ENCODE data around the gene RUFY1. TPM values are rescaled to one million over a fixed set of nuclear protein-coding genes. Genes with fewer than 3 reads are reported as not detected.

Gene RUFY1
- total RNA-seq, 1 experiment from 2014 or later = 45.7 TPM

DNA sequence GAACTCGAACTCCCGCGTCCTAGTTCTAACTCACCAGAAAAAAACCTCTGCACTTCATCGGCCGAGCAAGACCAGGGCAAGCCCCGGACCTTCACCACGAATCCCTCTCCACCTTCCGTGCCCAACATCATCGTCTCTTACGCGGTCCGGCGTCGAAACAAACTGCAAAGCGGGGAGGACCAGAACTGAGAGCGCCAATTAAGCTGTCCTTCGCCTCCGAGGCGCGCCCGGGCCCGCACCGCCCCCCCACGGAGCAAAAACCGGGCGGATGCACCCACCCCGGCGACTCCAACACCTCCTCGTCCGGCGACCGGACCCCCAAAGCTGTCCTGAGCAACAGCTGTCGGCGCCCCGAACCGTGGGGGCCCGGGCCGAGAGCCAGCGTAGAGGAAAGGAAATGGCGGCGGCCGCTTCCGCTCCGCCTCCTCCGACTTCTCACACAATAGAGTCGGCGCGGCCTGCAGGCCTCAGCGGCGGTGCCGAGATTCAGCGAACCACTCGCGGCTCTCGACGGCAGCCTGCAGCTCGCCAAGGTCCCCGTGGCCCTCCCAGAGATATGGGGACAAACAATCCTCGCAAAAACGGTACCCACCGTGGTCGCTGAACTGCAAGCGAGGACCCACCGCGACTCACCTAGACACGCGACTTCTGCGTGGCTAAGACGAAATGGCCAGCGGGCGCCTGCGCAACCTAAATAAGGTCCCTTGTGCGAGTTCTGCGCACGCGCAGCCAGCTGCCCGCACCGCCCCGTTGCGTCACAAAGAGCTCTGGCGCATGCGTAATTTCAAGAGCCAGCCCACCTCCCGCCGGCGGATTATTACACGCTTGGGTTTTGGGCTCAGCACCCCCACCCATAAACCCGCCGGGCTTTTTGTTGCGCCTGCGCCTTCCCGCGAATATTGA lies 72.9 kb downstream of the RUFY1 start, which contains the start of gene HNRNPH1:
TSS of gene HNRNPH1 (minus strand) at position 669 of the 903 bp plus-strand sequence. CDS start at position 131, 538 bp downstream.
- Mint-ChIP-seq H3K36me3 (ENCODE audit: insufficient read depth in 1 of 3, low read depth in 3 of 3) (peaks cover 41 to 52% (median 50%) of the 10 kb centered on the region in 3 experiments), H3K4me3 (peak within 1 kb of the TSS; percentile 93 to 98), H3K27ac (peak within 1 kb of the TSS; percentile 99 to 100 (median 99)), H3K27me3 (ENCODE audit: low read depth) (peaks cover 3% of the 10 kb centered on the region; the same call in 1 of the 2 replicates), H3K4me1 (peaks cover 37 to 41% of the 10 kb centered on the region in 2 experiments), H3K9me3 (peaks cover 2 to 3% of the 10 kb centered on the region in 2 experiments; a peak in 3 of 5 replicates)
- H3K4ac ChIP-seq (ENCODE audit: low read depth, low read length) = peak within 1 kb of the TSS; percentile 97
- no CpG with 5 or more reads among the region's 92 CpGs for WGBS (ENCODE audit: extremely low coverage, insufficient read length, low lambda C conversion rate)
- H3K4me1 ChIP-seq (ENCODE audit: insufficient read depth, low read length) = peaks cover 7% of the 10 kb centered on the region
- peaks cover 27% of the 10 kb centered on the region for H3K79me2 ChIP-seq (ENCODE audit: insufficient read depth, low read length)
- H4K20me1 ChIP-seq (ENCODE audit: control insufficient read depth, insufficient read depth, insufficient read length) = no peaks in the 10 kb centered on the region
- no peaks in the 10 kb centered on the region for H3K27me3 ChIP-seq (ENCODE audit: insufficient read depth, low read length)
- peak; percentile 95 for DNase-seq
- H4K8ac ChIP-seq (replicated peaks; ENCODE audit: insufficient read length, low read depth, low read length) = peak within 1 kb of the TSS; percentile 94
- peaks cover 9% of the 10 kb centered on the region for H3K23me2 ChIP-seq (ENCODE audit: insufficient read length, low read depth, low read length, poor library complexity, severe bottlenecking)
- peak within 1 kb of the TSS; percentile 43 for H2BK12ac ChIP-seq (ENCODE audit: insufficient read length, low read depth, low read length)
- no peak within 1 kb of the TSS for H3K23ac ChIP-seq (ENCODE audit: insufficient read length, low read depth, low read length)
- H2BK5ac ChIP-seq (ENCODE audit: insufficient read length, low read length) = peak within 1 kb of the TSS; percentile 93
- peak within 1 kb of the TSS; percentile 88 for H3K27ac ChIP-seq (ENCODE audit: insufficient read length, low read depth, low read length)
- H3K9ac ChIP-seq (ENCODE audit: extremely low read depth, insufficient read length, low read length) = peak within 1 kb of the TSS; percentile 100
- peak within 1 kb of the TSS; percentile 99 for H3K56ac ChIP-seq (ENCODE audit: insufficient read length, low read depth, low read length)
- peak within 1 kb of the TSS; percentile 94 for H4K5ac ChIP-seq (ENCODE audit: insufficient read length, low read depth, low read length)
- H2BK15ac ChIP-seq (ENCODE audit: low read depth, low read length) = no peak within 1 kb of the TSS
- peak within 1 kb of the TSS; percentile 91 for H3K4me2 ChIP-seq (ENCODE audit: insufficient read depth, insufficient read length, low read length)
- no peaks in the 10 kb centered on the region for H3K9me3 ChIP-seq (ENCODE audit: control insufficient read depth, low read depth, low read length)
- H2AK5ac ChIP-seq (ENCODE audit: insufficient read length, low read length) = peak within 1 kb of the TSS; percentile 87
- TF ChIP-seq, protein P1, sequence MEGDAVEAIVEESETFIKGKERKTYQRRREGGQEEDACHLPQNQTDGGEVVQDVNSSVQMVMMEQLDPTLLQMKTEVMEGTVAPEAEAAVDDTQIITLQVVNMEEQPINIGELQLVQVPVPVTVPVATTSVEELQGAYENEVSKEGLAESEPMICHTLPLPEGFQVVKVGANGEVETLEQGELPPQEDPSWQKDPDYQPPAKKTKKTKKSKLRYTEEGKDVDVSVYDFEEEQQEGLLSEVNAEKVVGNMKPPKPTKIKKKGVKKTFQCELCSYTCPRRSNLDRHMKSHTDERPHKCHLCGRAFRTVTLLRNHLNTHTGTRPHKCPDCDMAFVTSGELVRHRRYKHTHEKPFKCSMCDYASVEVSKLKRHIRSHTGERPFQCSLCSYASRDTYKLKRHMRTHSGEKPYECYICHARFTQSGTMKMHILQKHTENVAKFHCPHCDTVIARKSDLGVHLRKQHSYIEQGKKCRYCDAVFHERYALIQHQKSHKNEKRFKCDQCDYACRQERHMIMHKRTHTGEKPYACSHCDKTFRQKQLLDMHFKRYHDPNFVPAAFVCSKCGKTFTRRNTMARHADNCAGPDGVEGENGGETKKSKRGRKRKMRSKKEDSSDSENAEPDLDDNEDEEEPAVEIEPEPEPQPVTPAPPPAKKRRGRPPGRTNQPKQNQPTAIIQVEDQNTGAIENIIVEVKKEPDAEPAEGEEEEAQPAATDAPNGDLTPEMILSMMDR (conservative IDR thresholded peaks at IDR 0.05) = no peak; the same call in 2 of the 3 replicates
- H2BK120ac ChIP-seq (ENCODE audit: low read depth, low read length, poor library complexity, severe bottlenecking) = peak within 1 kb of the TSS; percentile 97
- peak within 1 kb of the TSS; percentile 98 for H3K14ac ChIP-seq (ENCODE audit: insufficient read depth, low read length)
- peak within 1 kb of the TSS; percentile 99 for H3K18ac ChIP-seq (ENCODE audit: insufficient read length, low read depth, low read length)
- no peak within 1 kb of the TSS for H2BK20ac ChIP-seq (ENCODE audit: low read depth, low read length, poor library complexity, severe bottlenecking)
- H3K79me1 ChIP-seq (ENCODE audit: insufficient read depth, low read depth, low read length, poor library complexity, severe bottlenecking) = no peaks in the 10 kb centered on the region
- H2AFZ ChIP-seq (ENCODE audit: low read length) = no peak within 1 kb of the TSS
- H3T11ph ChIP-seq (ENCODE audit: low read length) = peak within 1 kb of the TSS; percentile 1
- peak within 1 kb of the TSS; percentile 99 for H4K91ac ChIP-seq (ENCODE audit: insufficient read length, low read depth, low read length)

All from H9 (cell line).